ENCODE results near the gene MAP7. TPM values are rescaled to one million over a fixed set of nuclear protein-coding genes. Genes with fewer than 3 reads are reported as not detected.

MAP7 gene
- total and polyA plus RNA-seq, 2 donors (not counting 3 experiments of a cell fraction or from before 2014, with no cell fraction given): 0.07 to 0.42 TPM

GRCh38 chr6:136521911-136522310, 28.3 kb downstream of the MAP7 start:
- H3K79me2 ChIP-seq (ENCODE audit: control insufficient read depth, insufficient read depth, low read length): no peaks in the 10 kb centered on the region
- H2AFZ ChIP-seq (ENCODE audit: low read depth, low read length): no peak overlapping the region
- H3K9me1 ChIP-seq (replicated peaks; ENCODE audit: control insufficient read depth, extremely low read depth, insufficient read depth, low read length): no peaks in the 10 kb centered on the region
- H3K36me3 ChIP-seq (ENCODE audit: control insufficient read depth in 2 of 2, extremely low read depth in 1 of 2, insufficient read depth in 2 of 2, low read length in 2 of 2): no peaks in the 10 kb centered on the region
- FAIRE-seq: no peak
- DNase-seq (ENCODE audit: low read depth, low spot score): no peak
- ChIA-PET POLR2A (no interaction called here), CTCF (no interaction called here)
- dilution Hi-C loops (cut with MboI; ENCODE audit: extremely low pct_ligation_motif_present, low sequenced_read_pairs): no loop called here
- H3K4me2 ChIP-seq (ENCODE audit: insufficient read depth, low read length): no peak overlapping the region
- H3K4me1 ChIP-seq (ENCODE audit: control insufficient read depth, extremely low read depth, insufficient read depth, low read length): no peaks in the 10 kb centered on the region
- H4K20me1 ChIP-seq (replicated peaks; ENCODE audit: control insufficient read depth, extremely low read depth, insufficient read depth, low read length): no peaks in the 10 kb centered on the region
- BruUV-seq (replicated peaks): no TSS peak
- intact Hi-C loops (cut with micrococcal nuclease): no loop called here
- H3K27me3 ChIP-seq (ENCODE audit: control insufficient read depth in 2 of 2, insufficient read depth in 2 of 2, low read length in 2 of 2): peaks cover 11 to 14% of the 10 kb centered on the region in 2 experiments
- H3K4me3 ChIP-seq (replicated peaks in 1 of 3; ENCODE audit: insufficient read depth in 1 of 3, low read depth in 1 of 3, low read length in 3 of 3): no peak overlapping the region
- H3K27ac ChIP-seq (ENCODE audit: insufficient read depth, low read depth, low read length): no peak overlapping the region
- no peaks in the 10 kb centered on the region for H3K9me3 ChIP-seq (replicated peaks; ENCODE audit: control insufficient read depth, insufficient read depth, low read length)
- no peak for TF ChIP-seq GATA2 (IDR thresholded peaks at IDR 0.05; ENCODE audit: insufficient read depth, insufficient read length, low read depth, low read length)
- no peak for TF ChIP-seq CTCF (IDR thresholded peaks at IDR 0.05; ENCODE audit: extremely low read depth in 1 of 2, insufficient read depth in 1 of 2, low read depth in 1 of 2, low read length in 2 of 2)
- TF ChIP-seq MAX (IDR thresholded peaks at IDR 0.05; ENCODE audit: insufficient read depth, insufficient read length): no peak
- no peak for TF ChIP-seq POLR2AphosphoS5 (IDR thresholded peaks at IDR 0.05; ENCODE audit: insufficient read depth, low read depth, low read length)
- no peak for TF ChIP-seq EZH2 (IDR thresholded peaks at IDR 0.05; ENCODE audit: borderline replicate concordance, low read depth, low read length, severe bottlenecking)
- TF ChIP-seq POLR2A (IDR thresholded peaks at IDR 0.05; ENCODE audit: low read depth, low read length): no peak
- no peak for TF ChIP-seq FOS (IDR thresholded peaks at IDR 0.05; ENCODE audit: borderline replicate concordance, insufficient read depth, low read length)
- H3K9ac ChIP-seq (replicated peaks; ENCODE audit: extremely low read depth, insufficient read depth, low read length): no peak overlapping the region
